ENCODE results near the gene RAB3B.

RAB3B gene

GRCh38 chr1:51920130-51920529 is 70.4 kb downstream of the RAB3B start:
- H3K9ac ChIP-seq (ENCODE audit: low read length): no peak overlapping the region
- H3K27me3 ChIP-seq (ENCODE audit: control insufficient read depth, insufficient read depth, low read length): peaks cover 2% of the 10 kb centered on the region
- no peaks in the 10 kb centered on the region for H3K36me3 ChIP-seq (ENCODE audit: control insufficient read depth, insufficient read depth, low read length)
- no peaks in the 10 kb centered on the region for H3K4me1 ChIP-seq (ENCODE audit: control insufficient read depth, insufficient read depth, low read length)
- H3K27ac ChIP-seq (ENCODE audit: low read depth, low read length): no peak overlapping the region
- H3K4me3 ChIP-seq (ENCODE audit: low read length): no peak overlapping the region

DNA sequence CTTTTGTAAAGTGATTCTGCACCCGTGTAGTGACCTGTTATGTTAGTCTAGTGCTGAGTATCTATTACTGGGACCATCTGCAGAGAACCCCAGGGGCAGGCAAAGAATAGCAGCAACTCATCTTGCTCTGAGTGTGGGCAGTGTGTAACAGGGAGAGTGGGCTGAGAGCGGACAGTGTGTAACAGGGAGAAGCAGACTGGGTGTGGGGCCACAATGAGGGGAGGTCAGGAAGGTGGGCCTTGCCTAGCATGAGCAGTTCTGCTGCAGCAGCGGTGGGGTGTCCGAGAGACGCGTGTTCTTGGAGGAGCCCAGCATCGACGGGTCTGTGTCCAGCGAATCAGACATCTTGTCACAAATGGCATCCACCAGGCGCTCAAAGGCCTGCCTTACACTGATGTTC is 70.8 kb downstream of the RAB3B start:
- Histone ChIP-seq H3K4me3 (ENCODE audit: low read length) (no peak overlapping the region), H3K27me3 (ENCODE audit: control insufficient read depth, insufficient read depth, low read length) (peaks cover 2% of the 10 kb centered on the region), H3K9ac (ENCODE audit: low read length) (no peak overlapping the region), H3K36me3 (ENCODE audit: control insufficient read depth, insufficient read depth, low read length) (no peaks in the 10 kb centered on the region), H3K4me1 (ENCODE audit: control insufficient read depth, insufficient read depth, low read length) (no peaks in the 10 kb centered on the region), H3K27ac (ENCODE audit: low read depth, low read length) (no peak overlapping the region)

DNA sequence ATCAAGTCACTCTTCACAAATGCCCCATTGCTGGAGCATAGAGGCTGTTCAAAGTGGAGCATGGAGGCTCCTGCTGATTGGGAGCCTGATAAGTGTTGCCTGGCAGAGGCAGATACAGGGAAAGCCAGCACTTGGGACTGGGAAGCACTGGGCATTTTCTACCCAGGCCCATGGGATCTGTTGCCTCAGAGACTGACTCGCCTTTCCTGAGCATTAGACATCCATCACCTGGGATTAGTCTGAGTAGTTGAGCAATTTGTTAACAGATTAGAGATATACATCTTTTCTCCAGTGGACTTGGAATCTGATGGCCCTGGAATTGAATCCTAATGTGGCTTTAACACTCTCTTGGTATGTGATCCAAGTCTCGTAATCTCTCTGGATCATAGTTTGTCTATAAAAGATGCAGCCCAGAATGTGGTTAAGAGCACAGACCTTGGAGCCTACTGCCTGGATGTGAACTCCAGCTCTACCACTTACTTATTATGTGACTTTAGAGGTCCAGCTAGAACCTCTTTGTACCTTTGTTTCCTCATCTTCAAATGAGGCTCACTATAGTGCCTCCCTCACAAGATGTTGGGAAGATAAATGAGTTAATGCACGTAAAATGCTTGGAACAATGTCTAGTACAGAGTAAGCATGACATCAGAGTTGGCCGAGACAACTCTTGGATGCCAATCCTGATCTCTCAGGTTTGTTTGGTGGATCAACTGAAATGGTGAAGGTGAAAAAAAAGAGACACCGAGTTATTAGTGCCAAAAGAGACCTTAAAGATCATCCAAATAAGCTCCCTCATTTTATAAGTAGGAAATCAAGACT is 73.7 kb downstream of the RAB3B start:
- Histone ChIP-seq H3K27ac (ENCODE audit: low read depth, low read length) (no peak overlapping the region), H3K4me1 (ENCODE audit: control insufficient read depth, insufficient read depth, low read length) (no peaks in the 10 kb centered on the region), H3K36me3 (ENCODE audit: control insufficient read depth, insufficient read depth, low read length) (no peaks in the 10 kb centered on the region), H3K4me3 (ENCODE audit: low read length) (no peak overlapping the region), H3K27me3 (ENCODE audit: control insufficient read depth, insufficient read depth, low read length) (peaks cover 2% of the 10 kb centered on the region), H3K9ac (ENCODE audit: low read length) (no peak overlapping the region)

GRCh38 chr1:51915951-51916350 is 74.5 kb downstream of the RAB3B start:
- Histone ChIP-seq H3K27ac (ENCODE audit: low read depth, low read length) (no peak overlapping the region), H3K36me3 (ENCODE audit: control insufficient read depth, insufficient read depth, low read length) (no peaks in the 10 kb centered on the region), H3K27me3 (ENCODE audit: control insufficient read depth, insufficient read depth, low read length) (peaks cover 2% of the 10 kb centered on the region), H3K4me3 (ENCODE audit: low read length) (no peak overlapping the region), H3K4me1 (ENCODE audit: control insufficient read depth, insufficient read depth, low read length) (no peaks in the 10 kb centered on the region), H3K9ac (ENCODE audit: low read length) (no peak overlapping the region)

DNA sequence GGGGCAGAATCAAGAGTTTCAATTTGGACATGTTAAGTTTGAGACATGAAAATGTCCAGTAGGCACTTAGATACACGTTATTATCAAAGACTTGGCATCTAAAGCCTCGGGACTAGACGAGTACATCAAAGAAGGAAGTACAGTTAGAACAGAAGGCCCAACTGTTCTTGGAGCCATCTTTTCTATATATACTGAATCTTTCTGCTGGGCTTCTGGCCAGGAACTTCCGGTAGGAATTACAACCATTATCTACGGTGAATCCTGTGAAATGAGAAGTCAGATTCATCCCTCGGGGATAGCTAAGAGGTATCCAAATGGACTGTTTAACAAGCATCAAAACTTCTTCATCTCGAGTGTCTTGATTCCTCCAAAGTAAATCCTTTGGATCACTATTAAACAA is 77.6 kb downstream of the RAB3B start:
- no peak overlapping the region for H3K4me3 ChIP-seq (ENCODE audit: low read length)
- H3K4me1 ChIP-seq (ENCODE audit: control insufficient read depth, insufficient read depth, low read length): no peaks in the 10 kb centered on the region
- H3K36me3 ChIP-seq (ENCODE audit: control insufficient read depth, insufficient read depth, low read length): no peaks in the 10 kb centered on the region
- H3K27me3 ChIP-seq (ENCODE audit: control insufficient read depth, insufficient read depth, low read length): no peaks in the 10 kb centered on the region
- no peak overlapping the region for H3K27ac ChIP-seq (ENCODE audit: low read depth, low read length)
- H3K9ac ChIP-seq (ENCODE audit: low read length): no peak overlapping the region

GRCh38 chr1:51910221-51911000 is 80.1 kb downstream of the RAB3B start:
- Histone ChIP-seq H3K36me3 (ENCODE audit: control insufficient read depth, insufficient read depth, low read length) (no peaks in the 10 kb centered on the region), H3K9ac (ENCODE audit: low read length) (no peak overlapping the region), H3K27ac (ENCODE audit: low read depth, low read length) (no peak overlapping the region), H3K4me1 (ENCODE audit: control insufficient read depth, insufficient read depth, low read length) (no peaks in the 10 kb centered on the region), H3K4me3 (ENCODE audit: low read length) (no peak overlapping the region), H3K27me3 (ENCODE audit: control insufficient read depth, insufficient read depth, low read length) (no peaks in the 10 kb centered on the region)

- no peak overlapping the region for H3K27ac ChIP-seq (ENCODE audit: low read depth, low read length)
- H3K27me3 ChIP-seq (ENCODE audit: control insufficient read depth, insufficient read depth, low read length): no peaks in the 10 kb centered on the region
- no peaks in the 10 kb centered on the region for H3K4me1 ChIP-seq (ENCODE audit: control insufficient read depth, insufficient read depth, low read length)
- H3K9ac ChIP-seq (ENCODE audit: low read length): no peak overlapping the region
- no peaks in the 10 kb centered on the region for H3K36me3 ChIP-seq (ENCODE audit: control insufficient read depth, insufficient read depth, low read length)
- H3K4me3 ChIP-seq (ENCODE audit: low read length): no peak overlapping the region
Measured at GRCh38 chr1:51908499-51908898, 82.0 kb downstream of the RAB3B start.

DNA sequence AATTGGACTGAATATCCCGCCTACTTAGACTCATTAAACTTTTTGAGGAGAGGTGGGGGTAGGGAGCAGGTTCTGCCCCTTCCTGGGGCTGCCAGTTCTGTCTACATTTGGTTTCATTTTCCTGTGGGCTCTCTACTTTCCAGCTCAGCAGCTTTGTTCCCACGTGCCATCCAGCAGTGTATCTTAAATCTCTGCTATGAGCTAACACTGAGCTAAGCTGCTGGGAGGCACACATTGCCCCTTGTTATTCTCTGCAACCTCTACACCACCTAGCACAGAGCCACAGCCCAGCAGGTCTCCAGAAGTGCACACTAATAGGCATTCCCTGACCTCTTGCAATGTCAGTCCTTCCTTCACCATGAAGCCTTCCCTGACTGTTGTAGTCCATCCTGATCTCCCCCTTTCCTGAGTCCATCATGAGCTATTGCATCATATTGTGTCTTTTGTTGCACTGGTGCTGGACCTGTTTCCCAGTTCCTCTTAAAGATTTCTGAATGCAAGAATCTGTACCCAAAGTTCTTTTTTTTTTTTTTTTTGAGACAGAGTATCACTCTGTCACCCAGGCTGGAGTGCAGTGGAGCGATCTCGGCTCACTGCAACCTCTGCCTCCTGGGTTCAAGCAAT is 83.3 kb downstream of the RAB3B start:
- H3K27me3 ChIP-seq (ENCODE audit: control insufficient read depth, insufficient read depth, low read length): no peaks in the 10 kb centered on the region
- no peaks in the 10 kb centered on the region for H3K4me1 ChIP-seq (ENCODE audit: control insufficient read depth, insufficient read depth, low read length)
- no peak overlapping the region for H3K4me3 ChIP-seq (ENCODE audit: low read length)
- no peak overlapping the region for H3K27ac ChIP-seq (ENCODE audit: low read depth, low read length)
- no peak overlapping the region for H3K9ac ChIP-seq (ENCODE audit: low read length)
- no peaks in the 10 kb centered on the region for H3K36me3 ChIP-seq (ENCODE audit: control insufficient read depth, insufficient read depth, low read length)

DNA sequence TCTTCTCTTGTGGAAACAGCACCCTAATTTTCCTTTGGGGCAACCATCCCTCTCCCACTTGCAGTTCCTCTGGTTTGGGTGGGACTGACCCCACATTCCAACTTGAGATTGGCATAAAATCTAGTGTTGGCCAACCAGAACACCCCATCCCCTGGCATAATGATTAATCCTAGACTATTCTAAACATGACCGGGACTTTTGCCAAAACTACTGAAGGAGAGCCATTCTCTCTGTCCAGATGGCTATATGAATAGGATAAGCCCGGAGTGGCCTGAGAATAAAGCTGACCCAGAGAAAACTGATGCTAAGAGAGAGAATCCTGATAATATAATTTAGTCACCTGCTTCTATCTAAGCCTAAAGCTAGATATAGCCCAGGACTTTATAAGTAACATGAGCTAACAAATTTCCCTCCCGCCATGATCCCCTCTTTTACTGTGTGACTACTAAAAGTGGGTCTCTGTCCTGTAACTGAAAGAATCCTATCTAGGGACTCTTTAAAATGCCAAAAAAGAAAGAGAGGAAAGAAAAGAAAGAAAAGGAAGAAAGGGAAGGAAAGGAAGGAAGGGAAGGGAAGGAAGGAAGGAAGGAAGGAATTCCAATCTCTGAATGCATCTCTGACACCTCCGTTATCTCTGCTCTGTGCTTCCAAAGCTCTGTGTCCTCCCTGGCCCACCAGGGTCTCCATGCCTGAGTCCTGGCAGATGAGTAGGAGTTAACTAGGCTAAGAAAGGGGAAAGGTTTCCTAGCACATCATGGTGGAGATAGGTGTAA is 84.0 kb downstream of the RAB3B start:
- H3K4me3 ChIP-seq (ENCODE audit: low read length): no peak overlapping the region
- H3K27me3 ChIP-seq (ENCODE audit: control insufficient read depth, insufficient read depth, low read length): no peaks in the 10 kb centered on the region
- no peak overlapping the region for H3K9ac ChIP-seq (ENCODE audit: low read length)
- H3K27ac ChIP-seq (ENCODE audit: low read depth, low read length): no peak overlapping the region
- H3K36me3 ChIP-seq (ENCODE audit: control insufficient read depth, insufficient read depth, low read length): no peaks in the 10 kb centered on the region
- no peaks in the 10 kb centered on the region for H3K4me1 ChIP-seq (ENCODE audit: control insufficient read depth, insufficient read depth, low read length)

- Histone ChIP-seq H3K4me3 (ENCODE audit: low read length) (no peak overlapping the region), H3K9ac (ENCODE audit: low read length) (no peak overlapping the region), H3K27me3 (ENCODE audit: control insufficient read depth, insufficient read depth, low read length) (no peaks in the 10 kb centered on the region), H3K36me3 (ENCODE audit: control insufficient read depth, insufficient read depth, low read length) (no peaks in the 10 kb centered on the region), H3K27ac (ENCODE audit: low read depth, low read length) (no peak overlapping the region), H3K4me1 (ENCODE audit: control insufficient read depth, insufficient read depth, low read length) (no peaks in the 10 kb centered on the region)
Measured at GRCh38 chr1:51902456-51902855, 88.0 kb downstream of the RAB3B start.

- H3K36me3 ChIP-seq (ENCODE audit: control insufficient read depth, insufficient read depth, low read length): no peaks in the 10 kb centered on the region
- H3K27ac ChIP-seq (ENCODE audit: low read depth, low read length): no peak overlapping the region
- H3K4me1 ChIP-seq (ENCODE audit: control insufficient read depth, insufficient read depth, low read length): no peaks in the 10 kb centered on the region
- no peak overlapping the region for H3K9ac ChIP-seq (ENCODE audit: low read length)
- H3K4me3 ChIP-seq (ENCODE audit: low read length): no peak overlapping the region
- no peaks in the 10 kb centered on the region for H3K27me3 ChIP-seq (ENCODE audit: control insufficient read depth, insufficient read depth, low read length)
Measured at GRCh38 chr1:51901151-51901550, 89.3 kb downstream of the RAB3B start.

DNA sequence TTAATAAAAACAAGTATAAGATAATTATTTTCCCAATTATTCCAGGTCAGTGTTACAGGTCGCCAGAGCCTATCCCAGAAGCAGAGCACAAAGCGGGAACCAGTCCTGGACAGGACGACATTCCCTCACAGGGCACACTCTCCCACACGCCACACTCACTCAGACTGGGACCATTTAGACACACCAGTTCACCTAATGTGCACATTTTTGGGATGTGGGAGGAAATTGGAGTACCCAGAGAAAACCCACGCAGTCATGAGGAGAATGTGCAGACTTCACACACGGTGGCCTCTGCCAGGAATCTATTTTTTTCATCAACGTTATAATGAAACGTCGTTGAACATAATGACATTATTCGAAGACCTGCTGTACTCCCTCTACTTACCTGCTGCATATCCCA is 91.5 kb downstream of the RAB3B start:
- Histone ChIP-seq H3K4me1 (ENCODE audit: control insufficient read depth, insufficient read depth, low read length) (no peaks in the 10 kb centered on the region), H3K27ac (ENCODE audit: low read depth, low read length) (no peak overlapping the region), H3K36me3 (ENCODE audit: control insufficient read depth, insufficient read depth, low read length) (no peaks in the 10 kb centered on the region), H3K9ac (ENCODE audit: low read length) (no peak overlapping the region), H3K4me3 (ENCODE audit: low read length) (no peak overlapping the region), H3K27me3 (ENCODE audit: control insufficient read depth, insufficient read depth, low read length) (no peaks in the 10 kb centered on the region)
